PFSK-1 (cell line): ENCODE measurements around the gene ATP2A1.

Source experiments
- FOXP2 ChIP-seq: optimal IDR thresholded peaks from 2 replicates; pipeline ENCODE3; 2011; ENCODE audit warnings: borderline replicate concordance, control low read depth, inconsistent platforms; ENCODE audit not compliant: insufficient read depth; ENCODE audit errors: extremely low read length, extremely low read depth
- POLR2AphosphoS5 ChIP-seq: IDR thresholded peaks from 2 replicates; pipeline ENCODE4 v1.6.1; 2012; ENCODE audit warnings: low read depth, mild to moderate bottlenecking, control low read depth, low read length, moderate library complexity
- SIN3A ChIP-seq: IDR thresholded peaks from 2 replicates; pipeline ENCODE4 v1.6.1; 2012; ENCODE audit warnings: mild to moderate bottlenecking, low read length, moderate library complexity, borderline replicate concordance; ENCODE audit not compliant: insufficient read depth
- TAF1 ChIP-seq: IDR thresholded peaks from 2 replicates; pipeline ENCODE4 v1.6.1; 2012; ENCODE audit warnings: low read length, control low read depth, borderline replicate concordance; ENCODE audit not compliant: insufficient read depth
- TF ChIP-seq, protein P1 (sequence below), 2 experiments: IDR thresholded peaks; 2 replicates each; pipeline versions ENCODE4 v1.6.1 to v1.8.0; 2011 to 2012; ENCODE audit warnings: low read depth in 2 of 2, low read length in 2 of 2, control low read depth in 1 of 2, inconsistent platforms in 1 of 2, mild to moderate bottlenecking in 1 of 2, moderate library complexity in 1 of 2; ENCODE audit not compliant: insufficient read depth in 1 of 2

ATP2A1 gene

DNA sequence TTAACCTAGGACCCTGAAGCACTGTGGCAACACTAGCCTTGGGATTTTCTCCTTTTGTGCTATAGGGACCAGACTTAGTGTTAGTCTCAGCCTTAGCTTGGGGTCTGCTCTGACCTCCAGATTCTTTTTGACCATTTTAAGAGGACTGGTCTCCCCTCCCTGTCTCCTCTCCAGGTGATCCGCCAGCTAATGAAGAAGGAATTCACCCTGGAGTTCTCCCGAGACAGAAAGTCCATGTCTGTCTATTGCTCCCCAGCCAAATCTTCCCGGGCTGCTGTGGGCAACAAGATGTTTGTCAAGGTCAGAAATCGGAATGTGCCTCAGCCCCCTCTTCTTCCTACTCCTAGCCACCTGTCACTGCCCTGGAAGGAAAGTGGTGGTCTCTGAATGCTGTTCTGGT, 19.5 kb downstream of the ATP2A1 start:
- no peak for TF ChIP-seq FOXP2
- no peak for TF ChIP-seq SIN3A
- TF ChIP-seq, protein P1, sequence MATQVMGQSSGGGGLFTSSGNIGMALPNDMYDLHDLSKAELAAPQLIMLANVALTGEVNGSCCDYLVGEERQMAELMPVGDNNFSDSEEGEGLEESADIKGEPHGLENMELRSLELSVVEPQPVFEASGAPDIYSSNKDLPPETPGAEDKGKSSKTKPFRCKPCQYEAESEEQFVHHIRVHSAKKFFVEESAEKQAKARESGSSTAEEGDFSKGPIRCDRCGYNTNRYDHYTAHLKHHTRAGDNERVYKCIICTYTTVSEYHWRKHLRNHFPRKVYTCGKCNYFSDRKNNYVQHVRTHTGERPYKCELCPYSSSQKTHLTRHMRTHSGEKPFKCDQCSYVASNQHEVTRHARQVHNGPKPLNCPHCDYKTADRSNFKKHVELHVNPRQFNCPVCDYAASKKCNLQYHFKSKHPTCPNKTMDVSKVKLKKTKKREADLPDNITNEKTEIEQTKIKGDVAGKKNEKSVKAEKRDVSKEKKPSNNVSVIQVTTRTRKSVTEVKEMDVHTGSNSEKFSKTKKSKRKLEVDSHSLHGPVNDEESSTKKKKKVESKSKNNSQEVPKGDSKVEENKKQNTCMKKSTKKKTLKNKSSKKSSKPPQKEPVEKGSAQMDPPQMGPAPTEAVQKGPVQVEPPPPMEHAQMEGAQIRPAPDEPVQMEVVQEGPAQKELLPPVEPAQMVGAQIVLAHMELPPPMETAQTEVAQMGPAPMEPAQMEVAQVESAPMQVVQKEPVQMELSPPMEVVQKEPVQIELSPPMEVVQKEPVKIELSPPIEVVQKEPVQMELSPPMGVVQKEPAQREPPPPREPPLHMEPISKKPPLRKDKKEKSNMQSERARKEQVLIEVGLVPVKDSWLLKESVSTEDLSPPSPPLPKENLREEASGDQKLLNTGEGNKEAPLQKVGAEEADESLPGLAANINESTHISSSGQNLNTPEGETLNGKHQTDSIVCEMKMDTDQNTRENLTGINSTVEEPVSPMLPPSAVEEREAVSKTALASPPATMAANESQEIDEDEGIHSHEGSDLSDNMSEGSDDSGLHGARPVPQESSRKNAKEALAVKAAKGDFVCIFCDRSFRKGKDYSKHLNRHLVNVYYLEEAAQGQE (IDR thresholded peaks at IDR 0.05; ENCODE audit: insufficient read depth in 1 of 2, low read depth in 2 of 2, low read length in 2 of 2), result no peak
- TF ChIP-seq POLR2AphosphoS5, result no peak
- no peak for TF ChIP-seq TAF1

DNA sequence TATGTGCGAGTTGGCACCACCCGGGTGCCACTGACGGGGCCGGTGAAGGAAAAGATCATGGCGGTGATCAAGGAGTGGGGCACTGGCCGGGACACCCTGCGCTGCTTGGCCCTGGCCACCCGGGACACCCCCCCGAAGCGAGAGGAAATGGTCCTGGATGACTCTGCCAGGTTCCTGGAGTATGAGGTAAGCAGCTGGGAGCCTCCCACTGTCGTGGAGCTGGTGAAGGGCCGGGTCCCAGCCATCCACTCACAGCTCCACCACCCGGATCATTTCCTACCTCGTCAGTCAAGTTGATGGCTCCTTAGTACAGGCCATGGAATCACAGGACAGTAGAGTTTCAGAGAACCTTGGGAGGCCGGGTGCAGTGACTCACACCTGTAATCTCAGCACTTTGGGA, 20.0 kb downstream of the ATP2A1 start:
- TF ChIP-seq SIN3A (no peak), FOXP2 (no peak), TAF1 (no peak), POLR2AphosphoS5 (no peak)
- TF ChIP-seq, protein P1 (IDR thresholded peaks at IDR 0.05; ENCODE audit: insufficient read depth in 1 of 2, low read depth in 2 of 2, low read length in 2 of 2), result no peak

DNA sequence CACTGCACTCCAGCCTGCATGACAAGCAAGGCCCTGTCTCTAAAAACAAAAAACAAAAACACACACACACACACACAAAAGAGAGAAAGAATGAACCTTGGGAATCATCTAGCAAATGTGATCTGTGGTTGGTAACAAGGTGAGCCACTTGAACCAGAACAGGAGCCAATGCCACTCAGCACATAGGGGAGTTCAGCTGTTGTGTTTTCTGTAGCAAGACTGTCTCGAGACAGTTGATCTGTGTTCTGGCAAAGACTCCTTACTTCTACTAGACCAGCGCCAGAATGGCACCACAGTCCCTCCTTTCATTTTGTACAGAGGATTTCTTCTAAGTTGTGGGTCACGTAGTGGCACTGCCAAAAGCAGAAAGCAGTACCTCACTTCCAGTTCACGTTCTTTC, 20.7 kb downstream of the ATP2A1 start:
- no peak for TF ChIP-seq POLR2AphosphoS5
- TF ChIP-seq, protein P1 (IDR thresholded peaks at IDR 0.05; ENCODE audit: insufficient read depth in 1 of 2, low read depth in 2 of 2, low read length in 2 of 2), result no peak
- no peak for TF ChIP-seq TAF1
- no peak for TF ChIP-seq SIN3A
- TF ChIP-seq FOXP2, result no peak

DNA sequence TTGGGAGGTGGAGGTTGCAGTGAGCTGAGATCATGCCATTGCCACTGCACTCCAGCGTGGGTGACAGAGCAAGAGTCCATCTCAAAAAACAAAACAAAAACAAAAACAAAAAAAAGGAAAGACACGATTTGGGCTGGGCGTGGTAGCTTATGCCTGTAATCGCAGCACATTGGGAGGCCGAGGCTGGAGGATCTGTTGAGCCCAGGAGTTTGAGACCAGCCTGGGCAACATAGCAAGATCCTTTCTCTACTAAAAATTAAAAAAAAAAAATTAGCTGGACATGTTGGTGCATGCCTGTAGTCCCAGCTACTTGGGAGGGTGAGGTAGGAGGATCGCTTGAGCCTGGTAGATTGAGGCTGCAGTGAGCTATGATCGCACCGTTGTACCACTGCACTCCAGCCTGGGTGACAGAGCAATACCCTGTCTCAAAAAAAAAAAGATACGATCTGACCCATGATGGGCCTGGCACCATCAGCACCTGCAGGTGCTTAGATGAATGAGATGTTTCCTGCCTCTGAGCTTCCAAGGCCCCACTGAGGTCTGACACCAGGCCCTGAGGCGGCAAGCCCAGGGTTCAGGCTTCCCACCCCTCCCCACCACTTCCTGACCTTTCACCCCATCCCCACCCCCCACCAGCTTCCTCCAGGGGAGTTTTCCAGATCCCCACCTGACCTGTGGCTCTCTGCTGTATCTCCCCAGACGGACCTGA, 21.7 kb downstream of the ATP2A1 start:
- no peak for TF ChIP-seq SIN3A
- TF ChIP-seq POLR2AphosphoS5, result no peak
- no peak for TF ChIP-seq TAF1
- no peak for TF ChIP-seq FOXP2
- TF ChIP-seq, protein P1 (IDR thresholded peaks at IDR 0.05; ENCODE audit: insufficient read depth in 1 of 2, low read depth in 2 of 2, low read length in 2 of 2), result no peak
